Measurements from ENCODE around the gene IL17C. TPM values are rescaled to one million over a fixed set of nuclear protein-coding genes. Genes with fewer than 3 reads are reported as not detected.
A peak's percentile ranks its signal among the peaks of the same experiment; 100 is the strongest.

The IL17C gene
- polyA plus RNA-seq, 1 of the 3 experiments (the other 2 are of a cell fraction) = 0.07 TPM

DNA sequence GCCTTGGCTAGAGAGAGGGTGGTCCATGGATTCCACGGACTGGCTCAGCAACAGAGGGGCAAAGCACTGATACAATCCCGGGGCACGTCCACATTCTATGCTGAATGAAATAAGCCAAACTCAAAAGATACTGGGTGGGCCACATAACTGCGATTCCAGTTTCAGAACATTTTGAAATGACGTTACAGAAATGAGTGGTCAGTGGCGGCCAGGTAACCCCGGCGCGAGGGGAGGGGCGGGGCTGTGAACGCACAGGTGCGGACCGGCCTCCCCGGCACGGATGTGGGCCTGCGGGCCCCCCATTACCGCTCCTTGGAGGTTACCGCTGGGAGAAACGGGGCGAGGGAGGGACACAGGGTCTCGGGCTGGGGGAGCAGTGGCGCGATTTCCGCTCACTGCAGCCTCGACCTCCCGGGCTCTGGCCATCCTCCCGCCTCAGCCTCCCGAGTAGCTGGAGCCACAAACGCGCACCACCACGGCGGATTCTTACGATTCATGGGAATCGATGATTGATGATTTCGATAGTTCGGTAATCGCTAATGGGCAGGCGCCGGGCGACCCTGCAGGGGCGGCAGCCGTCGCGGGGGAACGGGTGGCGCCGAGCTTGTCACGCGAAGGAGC lies 24.0 kb downstream of the IL17C start:
- TF ChIP-seq POLR2AphosphoS5 (IDR thresholded peaks at IDR 0.05; ENCODE audit: low read depth, low read length) (no peak), NRF1 (IDR thresholded peaks at IDR 0.05; ENCODE audit: low read depth, low read length) (no peak), EZH2phosphoT487 (IDR thresholded peaks at IDR 0.05; ENCODE audit: borderline replicate concordance, low read depth) (no peak), RAD21 (IDR thresholded peaks at IDR 0.05; ENCODE audit: low read length) (no peak), TCF12 (IDR thresholded peaks at IDR 0.05) (no peak), CHD2 (IDR thresholded peaks at IDR 0.05; ENCODE audit: low read length, partially characterized antibody) (no peak), JUND (IDR thresholded peaks at IDR 0.05) (no peak), TEAD4 (IDR thresholded peaks at IDR 0.05; ENCODE audit: borderline replicate concordance, insufficient read depth) (no peak), MXI1 (IDR thresholded peaks at IDR 0.05; ENCODE audit: low read depth, low read length) (no peak), IRF3 (IDR thresholded peaks at IDR 0.05; ENCODE audit: low read depth, low read length) (no peak)
- TF ChIP-seq, protein P1, sequence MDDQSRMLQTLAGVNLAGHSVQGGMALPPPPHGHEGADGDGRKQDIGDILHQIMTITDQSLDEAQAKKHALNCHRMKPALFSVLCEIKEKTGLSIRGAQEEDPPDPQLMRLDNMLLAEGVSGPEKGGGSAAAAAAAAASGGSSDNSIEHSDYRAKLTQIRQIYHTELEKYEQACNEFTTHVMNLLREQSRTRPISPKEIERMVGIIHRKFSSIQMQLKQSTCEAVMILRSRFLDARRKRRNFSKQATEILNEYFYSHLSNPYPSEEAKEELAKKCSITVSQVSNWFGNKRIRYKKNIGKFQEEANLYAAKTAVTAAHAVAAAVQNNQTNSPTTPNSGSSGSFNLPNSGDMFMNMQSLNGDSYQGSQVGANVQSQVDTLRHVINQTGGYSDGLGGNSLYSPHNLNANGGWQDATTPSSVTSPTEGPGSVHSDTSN (IDR thresholded peaks at IDR 0.05) = no peak
- TF ChIP-seq, protein P2, sequence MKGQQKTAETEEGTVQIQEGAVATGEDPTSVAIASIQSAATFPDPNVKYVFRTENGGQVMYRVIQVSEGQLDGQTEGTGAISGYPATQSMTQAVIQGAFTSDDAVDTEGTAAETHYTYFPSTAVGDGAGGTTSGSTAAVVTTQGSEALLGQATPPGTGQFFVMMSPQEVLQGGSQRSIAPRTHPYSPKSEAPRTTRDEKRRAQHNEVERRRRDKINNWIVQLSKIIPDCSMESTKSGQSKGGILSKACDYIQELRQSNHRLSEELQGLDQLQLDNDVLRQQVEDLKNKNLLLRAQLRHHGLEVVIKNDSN (IDR thresholded peaks at IDR 0.05; ENCODE audit: borderline replicate concordance, low read depth) = no peak
- CTCF ChIA-PET = interaction anchor here (0.7 to 1.4 kb wide), 3 partner anchors 12 to 103 kb away, joined by 3 to 6 read pairs (median 3); partner anchors contain the start of gene CYBA
- Histone ChIP-seq H3K36me3 (replicated peaks in 1 of 2; ENCODE audit: control insufficient read depth in 1 of 2, insufficient read depth in 2 of 2, low read length in 1 of 2) (no peaks in the 10 kb centered on the region), H3K4me2 (peak overlapping the region; percentile 99), H3K9me3 (no peaks in the 10 kb centered on the region), H3K9me2 (no peaks in the 10 kb centered on the region), H3K4me3 (ENCODE audit: low read depth in 2 of 2, low read length in 1 of 2) (peak overlapping the region; percentile 82 to 92), H4K20me1 (ENCODE audit: insufficient read depth) (no peaks in the 10 kb centered on the region), H2AFZ (ENCODE audit: low read depth) (peak overlapping the region; percentile 98), H3K79me2 (ENCODE audit: insufficient read depth) (peaks cover 11% of the 10 kb centered on the region), H3F3A (replicated peaks; ENCODE audit: insufficient read depth) (peaks cover 4% of the 10 kb centered on the region), H3K4me1 (ENCODE audit: control insufficient read depth in 1 of 2, insufficient read depth in 2 of 2, low read depth in 1 of 2, low read length in 1 of 2) (peaks cover 0 to 5% of the 10 kb centered on the region in 2 experiments; a peak in 1 of 4 replicates), H3K9ac (peak overlapping the region; percentile 82), H3K27ac (ENCODE audit: low read depth in 2 of 2, low read length in 1 of 2) (peak overlapping the region in 1 of 2 experiments; percentile 12; a peak in 1 of 4 replicates), H3K27me3 (ENCODE audit: insufficient read depth) (no peaks in the 10 kb centered on the region)
- DNase-seq = no peak
- POLR2A ChIA-PET = interaction anchor here (1.0 kb wide), 1 partner anchor 198 kb away, joined by 3 read pairs; no protein-coding TSS in a partner anchor
- WGBS (ENCODE audit: low lambda C conversion rate) = 11% methylated on average over 8 of the region's 49 CpGs

Data from SK-N-SH (cell line).